SK-N-SH (cell line): ENCODE data around the gene POLN. TPM values are rescaled to one million over a fixed set of nuclear protein-coding genes. Genes with fewer than 3 reads are reported as not detected.

Source experiments
- CTCF ChIA-PET: fragments of 300-600, 350-600 bp; formaldehyde crosslinking; extraction: SDS; loops from one replicate; lab custom pipeline; 2021; lab: Yijun Ruan, JAX
- POLR2A ChIA-PET: fragments of 350-600 bp; sonication (Branson Sonifier 250); formaldehyde crosslinking; extraction: SDS; loops from one replicate; lab custom pipeline; 2020; ENCODE audit warnings: antibody characterized with exemption, inconsistent platforms; lab: Yijun Ruan, JAX
- DNase-seq: peaks from one replicate; pipeline ENCODE4 v3.0.0; 2012
- H2AFZ ChIP-seq: fragments of 200-600 bp; sonication (generic); 2 replicates; pipeline ENCODE4 v1.8.1; 2016; ENCODE audit warnings: antibody characterized with exemption, mild to moderate bottlenecking, low read depth
- H3F3A ChIP-seq: fragments of 200-600 bp; sonication (generic); replicated peaks from 2 replicates; pipeline ENCODE3; 2016; ENCODE audit warnings: antibody characterized with exemption, mild to moderate bottlenecking; ENCODE audit not compliant: insufficient read depth
- H3K27ac ChIP-seq, 2 experiments: fragments of 200-500 bp in 1 of 2; fragments of 200-600 bp in 1 of 2; sonication (Bioruptor generic) in 1 of 2; sonication (generic), shearing (Covaris generic) in 1 of 2; 2 replicates each; pipeline versions ENCODE4 v1.5.1 to v1.6.1; 2014 to 2016; ENCODE audit warnings: low read depth in 2 of 2, inconsistent platforms in 1 of 2, low read length in 1 of 2, mild to moderate bottlenecking in 1 of 2, mixed read lengths in 1 of 2
- H3K27me3 ChIP-seq: fragments of 200-600 bp; sonication (generic), shearing (Covaris generic); 2 replicates; pipeline ENCODE4 v1.6.1; 2016; ENCODE audit warnings: mixed run types; ENCODE audit not compliant: insufficient read depth
- H3K36me3 ChIP-seq, 2 experiments: fragments of 200-500 bp in 1 of 2; fragments of 200-600 bp in 1 of 2; sonication (Bioruptor generic) in 1 of 2; sonication (generic) in 1 of 2; replicated peaks in 1 of 2; 2 replicates each; pipeline versions ENCODE3 to v1.5.1; 2014 to 2016; ENCODE audit warnings: low read length in 1 of 2, mild to moderate bottlenecking in 1 of 2; ENCODE audit not compliant: insufficient read depth in 2 of 2, control insufficient read depth in 1 of 2
- H3K4me1 ChIP-seq, 2 experiments: fragments of 200-500 bp in 1 of 2; fragments of 200-600 bp in 1 of 2; sonication (Bioruptor generic) in 1 of 2; sonication (generic), shearing (Covaris generic) in 1 of 2; 2 replicates each; pipeline versions ENCODE4 v1.5.1 to v1.6.1; 2014 to 2016; ENCODE audit warnings: low read depth in 1 of 2, low read length in 1 of 2, mixed run types in 1 of 2; ENCODE audit not compliant: insufficient read depth in 2 of 2, control insufficient read depth in 1 of 2
- H3K4me2 ChIP-seq: fragments of 200-600 bp; sonication (generic), shearing (Covaris generic); 2 replicates; pipeline ENCODE4 v1.6.1; 2017; ENCODE audit warnings: mixed run types
- H3K4me3 ChIP-seq, 2 experiments: fragments of 200-500 bp in 1 of 2; fragments of 200-600 bp in 1 of 2; sonication (Bioruptor generic) in 1 of 2; sonication (generic), shearing (Covaris generic) in 1 of 2; 2 replicates each; pipeline versions ENCODE4 v1.5.1 to v1.8.1; 2014 to 2016; ENCODE audit warnings: low read depth in 2 of 2, inconsistent platforms in 1 of 2, low read length in 1 of 2, mild to moderate bottlenecking in 1 of 2, mixed read lengths in 1 of 2, moderate library complexity in 1 of 2
- H3K79me2 ChIP-seq: fragments of 200-600 bp; sonication (generic); 2 replicates; pipeline ENCODE4 v1.8.1; 2017; ENCODE audit warnings: mild to moderate bottlenecking; ENCODE audit not compliant: insufficient read depth
- H3K9ac ChIP-seq: fragments of 200-600 bp; sonication (generic); 2 replicates; pipeline ENCODE4 v1.6.1; 2017; ENCODE audit warnings: mixed run types
- H3K9me2 ChIP-seq: fragments of 200-600 bp; sonication (generic); 2 replicates; pipeline ENCODE4 v1.6.1; 2017; ENCODE audit warnings: mixed run types
- H3K9me3 ChIP-seq: fragments of 200-600 bp; sonication (generic); 2 replicates; pipeline ENCODE4 v1.6.1; 2017; ENCODE audit warnings: mixed run types, mild to moderate bottlenecking, moderate library complexity
- H4K20me1 ChIP-seq: fragments of 200-600 bp; sonication (generic); 2 replicates; pipeline ENCODE4 v1.6.1; 2017; ENCODE audit warnings: mild to moderate bottlenecking, mixed run types; ENCODE audit not compliant: insufficient read depth
- CHD2 ChIP-seq: fragments of 150-350 bp; IDR thresholded peaks from 2 replicates; pipeline ENCODE4 v1.6.1; 2018; ENCODE audit warnings: low read length; ENCODE audit not compliant: partially characterized antibody
- ELF1 ChIP-seq: IDR thresholded peaks from 2 replicates; pipeline ENCODE4 v1.4.0; 2012
- EZH2phosphoT487 ChIP-seq: fragments of 200-600 bp; sonication (generic); IDR thresholded peaks from 2 replicates; pipeline ENCODE4 v1.6.1; 2017; ENCODE audit warnings: low read depth, mixed run types, mild to moderate bottlenecking, antibody characterized with exemption, moderate library complexity, borderline replicate concordance
- GATA2 ChIP-seq: sonication (generic); formaldehyde crosslinking; IDR thresholded peaks from 2 replicates; pipeline ENCODE4 v1.5.0; 2020; ENCODE audit warnings: mild to moderate bottlenecking, missing genetic modification reagents
- MAX ChIP-seq: IDR thresholded peaks from 2 replicates; pipeline ENCODE4 v1.4.0; 2012; ENCODE audit warnings: low read depth
- MXI1 ChIP-seq: IDR thresholded peaks from 2 replicates; pipeline ENCODE4 v1.6.1; 2012; ENCODE audit warnings: mild to moderate bottlenecking, low read depth, low read length, improper control_type of control experiment
- PBX3 ChIP-seq: IDR thresholded peaks from 2 replicates; pipeline ENCODE4; 2012
- RAD21 ChIP-seq: IDR thresholded peaks from 2 replicates; pipeline ENCODE4 v1.6.1; 2012; ENCODE audit warnings: mild to moderate bottlenecking, low read length
- TAF1 ChIP-seq: IDR thresholded peaks from 2 replicates; pipeline ENCODE4 v1.6.1; 2012; ENCODE audit warnings: low read depth, mild to moderate bottlenecking, low read length, moderate library complexity, borderline replicate concordance
- ZBTB33 ChIP-seq: IDR thresholded peaks from 2 replicates; pipeline ENCODE4 v1.4.0; 2012; ENCODE audit warnings: low read depth, borderline replicate concordance
- WGBS: methylation state at CpG from one replicate; pipeline ENCODE4 v1.1.6; 2017; ENCODE audit warnings: low lambda C conversion rate; 5-methylcytosine and 5-hydroxymethylcytosine counted together
- polyA plus RNA-seq, 3 experiments: library from polyadenylated mRNA; depleted of rRNA; stranded (reverse); fragments of >200 nt; gene quantifications; 2 replicates each; pipeline ENCODE4 v1.2.3, GENCODE V29; 2012

Gene POLN
- polyA plus RNA-seq, 1 of the 3 experiments (the other 2 are of a cell fraction) = 0.67 TPM

GRCh38 chr4:2067446-2068197, 174.3 kb downstream of the POLN start:
- no peaks in the 10 kb centered on the region for H3F3A ChIP-seq
- no peaks in the 10 kb centered on the region for H3K79me2 ChIP-seq
- no peaks in the 10 kb centered on the region for H3K36me3 ChIP-seq
- no peak overlapping the region for H3K27ac ChIP-seq
- no peak for DNase-seq
- no peak overlapping the region for H3K4me3 ChIP-seq
- no peaks in the 10 kb centered on the region for H4K20me1 ChIP-seq
- H3K27me3 ChIP-seq = no peaks in the 10 kb centered on the region
- no peak overlapping the region for H3K9ac ChIP-seq
- H3K9me3 ChIP-seq = no peaks in the 10 kb centered on the region
- ChIA-PET CTCF (no interaction called here), POLR2A (no interaction called here)
- 87% methylated on average over 11 of the region's 26 CpGs for WGBS
- H2AFZ ChIP-seq = no peak overlapping the region
- no peak overlapping the region for H3K4me2 ChIP-seq
- no peak for TF ChIP-seq CHD2
- TF ChIP-seq GATA2 (CRISPR knock-in tag) = no peak
- no peaks in the 10 kb centered on the region for H3K9me2 ChIP-seq
- peaks cover 0 to 2% of the 10 kb centered on the region in 2 experiments; a peak in 1 of 4 replicates for H3K4me1 ChIP-seq

- H3K4me2 ChIP-seq = no peak overlapping the region
- 91% methylated on average over 14 of the region's 29 CpGs for WGBS
- no peak overlapping the region for H3K4me3 ChIP-seq
- no peak overlapping the region for H2AFZ ChIP-seq
- TF ChIP-seq TAF1 = no peak
- TF ChIP-seq RAD21 = no peak
- H4K20me1 ChIP-seq = no peaks in the 10 kb centered on the region
- H3K27ac ChIP-seq = no peak overlapping the region; a peak in 1 of 4 replicates
- CTCF ChIA-PET = interaction anchor here (0.6 kb wide), 1 partner anchor 319 kb away, joined by 4 read pairs; no protein-coding TSS in a partner anchor
- no peaks in the 10 kb centered on the region for H3K9me3 ChIP-seq
- no peaks in the 10 kb centered on the region for H3K79me2 ChIP-seq
- H3K4me1 ChIP-seq = peaks cover 0 to 7% of the 10 kb centered on the region in 2 experiments; a peak in 1 of 4 replicates
- H3K9ac ChIP-seq = no peak overlapping the region
- H3F3A ChIP-seq = no peaks in the 10 kb centered on the region
- no peaks in the 10 kb centered on the region for H3K27me3 ChIP-seq
- no peaks in the 10 kb centered on the region for H3K9me2 ChIP-seq
- no peaks in the 10 kb centered on the region for H3K36me3 ChIP-seq
- POLR2A ChIA-PET = no interaction called here
- DNase-seq = peak; percentile 42
Observed at GRCh38 chr4:2066571-2067445, 175.1 kb downstream of the POLN start.

GRCh38 chr4:2066011-2066551, 175.8 kb downstream of the POLN start:
- no peaks in the 10 kb centered on the region for H4K20me1 ChIP-seq
- H3K79me2 ChIP-seq = no peaks in the 10 kb centered on the region
- H3K36me3 ChIP-seq = no peaks in the 10 kb centered on the region
- CTCF ChIA-PET = interaction anchor here (0.6 kb wide), 1 partner anchor 319 kb away, joined by 4 read pairs; no protein-coding TSS in a partner anchor
- no peak overlapping the region for H2AFZ ChIP-seq
- no peak overlapping the region for H3K9ac ChIP-seq
- 79% methylated on average over 11 of the region's 15 CpGs for WGBS
- no peaks in the 10 kb centered on the region for H3K27me3 ChIP-seq
- H3K4me2 ChIP-seq = no peak overlapping the region
- POLR2A ChIA-PET = no interaction called here
- H3K4me3 ChIP-seq = no peak overlapping the region
- H3K27ac ChIP-seq = no peak overlapping the region
- H3F3A ChIP-seq = no peaks in the 10 kb centered on the region
- H3K4me1 ChIP-seq = peaks cover 0 to 15% of the 10 kb centered on the region in 2 experiments; a peak in 1 of 4 replicates
- peak; percentile 46 for DNase-seq
- H3K9me2 ChIP-seq = no peaks in the 10 kb centered on the region
- H3K9me3 ChIP-seq = no peaks in the 10 kb centered on the region
- TF ChIP-seq EZH2phosphoT487 (no peak), MXI1 (no peak), MAX (no peak), CHD2 (no peak), GATA2 (CRISPR knock-in tag) (no peak), ELF1 (no peak), ZBTB33 (no peak), PBX3 (no peak)
